ENCODE data around the gene TEX55.
"Not testable (repeated sequence)": the region's sequence is repeated elsewhere in the genome, so short reads cannot be mapped to it uniquely, and the experiment has no call there.

The TEX55 gene

DNA sequence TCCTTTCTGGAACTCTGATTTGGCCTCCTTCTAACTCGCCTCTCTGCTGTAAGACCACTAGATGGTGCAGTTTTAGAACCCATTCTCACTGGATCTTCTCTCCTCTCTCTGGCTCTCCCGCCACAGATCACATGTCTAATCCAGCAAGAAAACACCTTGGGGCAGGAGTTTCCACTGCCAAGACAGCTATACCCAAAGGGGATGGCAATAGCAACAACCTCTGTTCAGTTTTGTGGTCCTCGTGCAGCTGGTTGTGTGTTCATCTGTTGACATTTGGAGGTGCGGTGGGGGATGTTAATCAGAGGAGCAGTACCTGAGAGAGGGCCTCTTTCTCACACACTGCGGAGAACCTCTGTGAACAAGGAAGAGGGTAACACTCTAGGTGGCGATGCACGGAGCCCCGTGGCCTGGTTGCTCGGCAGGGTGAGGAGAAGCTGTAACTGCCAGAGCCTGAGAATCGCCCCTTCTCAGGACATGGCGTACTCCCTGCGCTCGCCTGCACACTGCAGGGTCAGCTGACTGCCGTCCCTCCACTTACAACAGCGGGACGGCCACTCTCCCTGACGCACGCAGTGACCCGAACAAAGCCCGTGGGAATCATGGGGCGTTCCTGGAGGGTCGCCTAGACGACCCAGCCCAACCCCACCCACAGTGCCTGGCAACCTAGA, at the start of gene TEX55:
TSS of gene TEX55 (plus strand) at position 666 of the 668 bp plus-strand sequence. CDS start 25 bp downstream, outside the sequence.
- peak; percentile 15 to 61 for DNase-seq

DNA sequence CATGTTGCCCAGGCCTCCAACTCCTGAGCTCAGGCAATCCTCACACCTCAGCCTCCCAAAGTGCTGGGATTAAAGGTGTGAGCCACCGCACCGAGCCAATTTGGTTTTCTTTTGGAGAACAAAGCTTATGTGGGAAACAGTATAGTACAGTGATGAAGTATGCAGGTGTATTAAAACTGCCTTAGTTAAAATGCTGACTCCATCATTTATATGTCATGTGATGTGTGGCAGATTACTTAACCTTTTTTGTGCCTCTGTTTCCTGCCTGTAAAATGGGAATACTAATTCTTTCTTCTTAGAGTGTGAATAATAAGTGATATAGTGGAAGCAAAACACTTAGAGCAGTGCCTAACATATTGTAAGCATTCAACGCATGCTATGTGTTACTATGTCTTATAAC, 48.0 kb upstream of the TEX55 start:
- DNase-seq = no peak

DNA sequence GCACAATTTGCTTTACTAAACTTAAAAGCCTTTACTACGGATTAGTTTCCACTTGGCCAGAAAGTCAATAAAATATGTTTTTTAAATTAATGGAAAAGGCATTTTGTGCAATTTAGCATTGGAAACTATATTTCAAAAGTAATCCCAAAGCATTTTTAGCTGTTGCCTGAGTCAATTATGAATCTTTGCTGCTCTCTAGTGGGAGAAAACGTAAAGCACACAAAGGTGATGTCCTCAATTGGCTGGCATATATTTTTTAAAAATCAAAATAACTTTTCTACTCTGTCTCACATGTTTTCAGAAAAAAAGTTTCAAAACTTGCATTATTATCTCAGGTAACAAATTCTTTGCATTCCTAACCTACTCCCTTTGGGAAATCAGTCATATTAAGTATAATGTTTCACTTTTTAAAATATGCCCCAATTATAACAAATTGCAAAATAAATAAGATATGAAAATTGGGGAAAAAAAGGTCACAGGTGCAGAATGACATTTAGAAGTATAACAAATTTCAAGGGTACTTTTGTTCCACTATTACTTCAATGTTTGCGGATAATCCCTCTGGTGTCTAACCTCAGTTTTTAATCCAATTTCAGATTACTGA, 47.2 kb upstream of the TEX55 start:
- DNase-seq = peak in 1 of 2 experiments; percentile 6

DNA sequence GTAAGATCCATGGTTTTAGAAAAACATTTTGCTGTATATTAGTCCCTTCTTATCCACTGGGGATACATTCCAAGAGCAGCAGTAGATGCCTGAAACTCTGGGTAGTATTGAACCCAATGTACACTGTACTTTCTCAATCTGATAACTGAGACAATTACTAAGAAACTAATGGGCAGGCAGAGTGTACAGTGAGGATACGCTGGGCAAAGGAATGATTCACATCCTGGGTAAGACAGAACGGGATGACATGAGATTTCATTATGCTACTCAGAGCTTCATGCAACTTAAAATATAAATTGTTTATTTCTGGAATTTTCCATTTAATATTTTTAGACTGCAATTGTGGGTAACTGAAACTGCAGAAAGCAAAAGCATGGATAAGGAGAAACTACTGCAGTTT, 46.2 kb upstream of the TEX55 start:
- no peak for DNase-seq

DNA sequence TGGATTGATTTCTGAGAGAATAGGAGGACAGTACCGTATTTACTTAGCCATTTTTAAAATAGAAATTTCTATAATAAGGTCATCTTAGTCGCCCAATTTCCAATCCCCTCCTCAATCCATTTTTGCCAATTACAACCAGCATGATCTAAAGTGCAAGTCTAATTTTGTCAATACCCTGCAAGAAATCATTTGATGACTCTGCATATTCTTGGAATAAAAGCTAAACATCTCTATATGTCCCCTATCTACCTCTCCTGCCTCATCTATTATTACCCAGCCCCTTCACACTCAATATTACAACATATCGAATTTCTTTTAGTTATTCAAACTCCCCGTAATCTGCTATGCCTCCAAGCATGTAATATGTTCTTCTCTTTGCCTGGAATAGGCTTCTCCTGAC, 41.9 kb upstream of the TEX55 start:
- no peak for DNase-seq

DNA sequence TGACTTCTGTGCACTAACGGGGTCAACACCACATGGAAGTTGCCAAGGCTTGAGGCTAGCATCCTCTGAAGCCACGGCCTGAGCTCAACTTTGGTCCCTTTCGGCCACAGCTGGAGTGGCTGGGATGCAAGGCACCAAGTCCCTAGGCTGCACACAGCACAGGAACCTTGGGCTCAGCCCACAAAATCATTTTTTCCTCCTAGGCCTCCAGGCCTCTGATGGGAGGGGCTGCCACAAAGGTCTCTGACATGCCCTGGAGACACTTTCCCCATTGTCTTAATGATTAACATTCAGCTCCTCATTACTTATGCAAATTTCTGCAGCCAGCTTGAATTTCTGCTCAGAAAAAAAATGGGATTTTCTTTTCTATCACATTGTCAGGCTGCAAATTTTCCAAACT, 27.6 kb upstream of the TEX55 start:
- DNase-seq = not testable (repeated sequence)

DNA sequence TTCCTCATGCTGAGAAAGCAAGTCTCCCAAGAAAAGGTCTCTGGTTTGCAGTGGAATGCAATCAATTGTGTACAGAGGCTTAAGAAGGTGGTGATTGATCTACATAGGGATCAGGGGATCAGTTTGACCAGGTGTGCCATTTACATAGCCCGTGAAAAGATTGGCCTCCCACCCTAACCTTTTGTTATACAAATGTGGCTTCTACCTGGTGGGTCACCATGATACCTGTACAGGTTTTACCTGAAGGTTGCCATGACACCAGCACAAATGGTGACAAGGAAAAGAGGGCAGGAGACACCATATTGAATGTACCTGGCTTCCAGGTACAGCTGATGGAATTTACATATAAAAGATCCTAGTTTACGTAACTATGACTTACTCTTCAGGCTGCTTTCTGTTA, 25.5 kb upstream of the TEX55 start:
- no peak for DNase-seq

DNA sequence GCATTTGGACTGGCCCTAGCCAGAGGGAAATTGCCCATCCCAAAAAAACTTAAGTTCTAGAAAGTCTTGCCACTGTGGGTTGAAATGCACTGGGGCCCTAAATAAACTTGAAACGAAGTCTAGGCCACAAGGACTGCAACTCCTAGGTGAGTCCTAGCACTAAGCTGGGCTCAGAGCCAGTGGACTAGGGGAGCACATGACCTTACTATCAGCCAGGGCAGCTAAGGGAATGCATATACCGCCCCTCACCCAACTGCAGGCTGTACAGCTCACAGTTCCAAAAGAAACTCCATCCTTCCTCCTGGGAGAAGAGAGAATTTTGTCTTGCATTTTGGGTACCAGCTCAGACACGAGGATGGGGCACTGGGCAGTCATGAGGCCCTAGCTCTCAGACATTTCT, 23.6 kb upstream of the TEX55 start:
- DNase-seq = no peak

DNA sequence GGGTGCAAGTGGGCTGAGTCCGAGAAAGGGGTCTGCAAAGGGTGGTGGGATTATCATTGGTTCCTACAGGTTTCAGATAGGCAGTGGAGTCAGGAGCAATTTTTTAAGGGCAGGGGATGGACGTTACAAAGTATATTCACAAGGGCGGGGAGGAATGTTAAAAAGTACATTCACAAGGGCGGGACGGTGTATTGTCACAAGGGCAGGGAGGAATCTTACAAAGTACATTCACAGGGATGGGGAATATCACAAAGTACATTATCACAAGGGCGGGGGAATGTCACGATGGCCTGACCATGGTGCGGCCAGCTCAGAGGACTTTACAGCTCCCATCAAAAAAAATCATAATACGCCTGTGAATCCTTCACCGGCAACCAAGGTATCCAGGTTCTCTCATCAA, 20.6 kb upstream of the TEX55 start:
- no peak for DNase-seq

DNA sequence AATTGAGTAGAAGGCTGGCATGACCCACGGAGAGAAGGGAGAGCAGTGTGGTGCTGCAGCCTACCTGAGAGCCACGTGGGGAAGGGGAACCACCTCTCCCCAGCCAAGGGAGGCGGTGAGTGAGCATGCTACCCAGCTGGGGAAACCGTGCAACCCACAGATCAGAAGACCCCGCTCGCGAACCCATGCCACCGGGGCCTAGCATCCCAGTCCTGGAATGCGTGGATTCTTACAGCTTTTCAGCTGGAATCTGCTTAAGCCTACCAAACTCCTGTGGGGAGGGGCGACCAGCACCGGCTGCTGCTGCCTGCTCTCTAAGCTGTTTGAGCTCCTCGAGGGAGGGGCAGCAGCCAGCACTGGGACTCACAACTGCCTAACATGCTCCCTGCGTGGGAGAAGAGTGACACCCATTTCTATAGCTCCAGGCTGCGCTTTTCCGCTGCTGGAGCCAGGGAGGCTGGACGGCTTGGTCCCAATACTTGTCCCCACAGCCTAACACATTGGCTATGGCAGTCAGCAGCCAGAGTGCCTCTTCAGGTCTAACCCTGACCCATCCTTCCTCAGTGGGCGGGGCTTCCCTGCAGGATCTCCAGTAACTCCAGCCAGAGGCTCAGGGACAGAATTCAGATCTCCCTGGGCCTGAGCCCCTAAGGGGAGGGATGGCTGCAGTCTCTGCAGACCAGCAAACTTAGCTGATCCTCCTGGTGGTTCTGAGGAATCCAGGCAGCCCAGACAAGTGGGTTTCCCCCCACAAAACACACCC, 20.0 kb upstream of the TEX55 start:
- DNase-seq = no peak

DNA sequence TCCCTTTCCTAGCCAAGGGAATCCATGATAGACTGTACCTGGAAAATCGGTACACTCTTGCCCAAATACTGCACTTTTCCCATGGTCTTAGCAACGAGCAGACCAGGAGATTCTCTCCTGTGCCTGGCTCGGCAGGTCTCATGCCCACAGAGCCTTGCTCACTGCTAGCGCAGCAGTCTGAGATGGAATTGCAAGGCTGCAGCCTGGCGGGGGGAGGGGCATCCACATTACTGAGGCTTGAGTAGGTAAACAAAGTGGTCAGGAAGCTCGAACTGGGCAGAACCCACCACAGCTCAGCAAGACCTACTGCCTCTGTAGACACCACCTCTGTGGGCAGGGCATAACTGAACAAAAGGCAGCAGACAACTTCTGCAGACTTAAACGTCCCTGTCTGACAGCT, 15.7 kb upstream of the TEX55 start:
- DNase-seq = not testable (repeated sequence)

DNA sequence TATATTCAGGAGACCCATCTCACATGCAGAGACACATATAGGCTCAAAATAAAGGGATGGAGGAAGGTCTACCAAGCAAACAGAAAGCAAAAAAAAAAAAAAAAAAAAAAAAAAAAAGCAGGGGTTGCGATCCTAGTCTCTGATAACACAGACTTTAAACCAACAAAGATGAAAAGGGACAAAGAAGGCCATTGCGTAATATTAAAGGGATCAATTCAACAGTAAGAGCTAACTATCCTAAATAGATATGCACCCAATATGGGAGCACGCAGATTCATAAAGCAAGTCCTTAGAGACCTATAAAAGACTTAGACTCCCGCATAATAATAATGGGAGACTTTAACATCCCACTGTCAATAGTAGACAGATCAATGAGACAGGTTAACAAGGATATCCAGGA, 13.7 kb upstream of the TEX55 start:
- DNase-seq = not testable (repeated sequence)

DNA sequence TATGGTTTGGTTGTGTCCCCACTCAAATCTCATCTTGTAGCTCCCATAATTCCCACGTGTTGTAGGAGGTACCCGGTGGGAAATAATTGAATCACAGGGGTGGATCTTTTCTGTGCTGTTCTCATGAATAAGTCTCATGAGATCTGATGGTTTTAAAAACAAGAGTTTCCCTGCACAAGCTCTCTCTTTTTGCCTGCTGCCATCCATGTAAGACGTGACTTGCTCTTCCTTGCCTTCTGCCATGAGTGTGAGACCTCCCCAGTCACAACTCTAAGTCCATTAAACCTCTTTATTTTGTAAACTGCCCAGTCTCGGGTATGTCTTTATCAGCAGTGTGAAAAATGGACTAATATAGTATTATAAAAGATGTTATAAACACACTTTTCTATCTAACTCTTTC, 6.6 kb upstream of the TEX55 start:
- DNase-seq = not testable (repeated sequence)

DNA sequence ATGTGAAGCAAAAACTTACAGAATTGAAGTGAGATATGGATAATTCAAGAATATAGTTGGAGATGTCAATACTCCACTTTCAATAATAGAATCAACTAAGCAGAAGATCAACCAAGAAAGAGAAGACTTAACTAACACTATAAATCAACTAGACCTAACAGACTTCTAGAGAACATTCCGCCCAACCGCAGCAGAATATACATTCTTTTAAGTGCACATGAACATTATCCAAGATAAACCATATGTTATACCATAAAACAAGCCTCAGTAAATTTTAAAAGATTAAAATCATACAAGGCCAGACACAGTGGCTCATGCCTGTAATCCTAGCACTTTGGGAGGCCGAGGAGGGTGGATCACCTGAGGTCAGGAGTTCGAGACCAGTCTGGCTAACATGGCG, 5.5 kb upstream of the TEX55 start:
- DNase-seq = no peak

DNA sequence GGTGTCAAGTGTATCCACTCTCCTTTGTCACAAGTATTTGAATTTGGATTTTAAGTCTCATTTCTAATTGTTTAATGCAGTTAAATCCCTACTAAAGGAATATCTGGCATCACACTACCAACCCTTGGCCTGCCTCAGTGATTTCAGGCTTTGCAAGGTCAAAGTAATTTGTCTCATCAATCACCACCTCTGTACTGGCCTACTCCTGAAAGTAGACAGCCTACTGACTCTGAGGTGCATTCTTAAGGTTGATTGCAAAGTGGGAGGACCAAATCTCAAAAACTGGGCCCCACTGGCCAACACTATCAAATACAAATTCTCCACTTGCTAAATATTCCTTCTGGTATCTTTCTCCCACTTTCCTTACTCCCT, 851 bp upstream of the TEX55 start:
- DNase-seq = no peak

DNA sequence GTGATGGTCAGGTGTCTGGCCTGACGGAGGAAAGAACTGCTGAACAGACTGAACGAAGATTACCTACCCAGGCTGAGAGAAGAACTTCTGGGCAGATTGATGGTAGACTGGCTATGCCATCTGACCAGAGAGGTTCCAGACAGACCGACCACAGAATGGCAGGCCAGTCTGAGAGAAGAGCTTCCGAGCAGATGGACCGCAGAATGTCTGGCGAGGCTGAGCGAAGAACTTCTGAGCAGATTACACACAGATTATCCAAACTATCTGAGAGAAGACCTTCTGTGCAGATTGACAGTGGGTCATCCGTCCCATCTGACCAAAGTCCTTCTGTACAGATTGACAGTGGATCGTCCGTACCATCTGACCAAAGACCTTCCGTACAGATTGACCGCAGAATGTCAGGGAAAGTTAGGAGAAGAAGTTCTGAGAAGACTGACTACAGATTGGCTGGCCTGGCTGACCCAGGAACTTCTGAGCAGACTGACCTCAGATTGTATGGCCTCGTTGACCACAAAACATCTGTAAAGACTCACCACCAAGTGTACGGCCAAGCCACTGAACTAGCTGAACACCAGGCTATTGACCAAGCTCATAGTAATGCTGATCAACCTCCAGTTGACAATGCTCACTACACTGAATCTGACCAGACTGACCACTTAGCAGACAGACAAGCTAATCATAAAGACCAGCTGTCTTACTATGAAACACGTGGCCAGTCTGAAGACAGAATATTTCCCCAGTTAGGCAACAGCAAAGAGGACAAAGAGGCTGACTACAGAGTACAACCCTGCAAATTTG, 812 bp downstream of the TEX55 start:
- no peak for DNase-seq

DNA sequence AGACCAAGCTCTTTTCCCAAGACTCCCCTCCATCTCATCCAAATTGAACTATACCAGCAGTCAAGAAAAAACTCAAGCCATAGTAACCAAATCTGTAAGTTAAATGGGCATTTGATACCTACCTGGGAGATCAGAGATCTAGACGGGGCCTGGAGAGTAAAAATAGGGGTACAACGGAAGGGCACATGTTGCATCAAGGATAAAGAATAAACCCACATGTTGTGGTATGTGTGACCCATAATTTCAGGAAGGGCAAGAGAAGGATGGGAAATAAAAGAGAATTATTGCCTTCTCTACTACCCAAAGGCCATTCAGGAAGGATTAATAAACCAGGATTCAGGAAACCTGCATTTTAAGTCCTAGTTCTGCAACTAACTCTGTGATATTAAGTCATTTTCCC, 1.5 kb downstream of the TEX55 start:
- DNase-seq = no peak

DNA sequence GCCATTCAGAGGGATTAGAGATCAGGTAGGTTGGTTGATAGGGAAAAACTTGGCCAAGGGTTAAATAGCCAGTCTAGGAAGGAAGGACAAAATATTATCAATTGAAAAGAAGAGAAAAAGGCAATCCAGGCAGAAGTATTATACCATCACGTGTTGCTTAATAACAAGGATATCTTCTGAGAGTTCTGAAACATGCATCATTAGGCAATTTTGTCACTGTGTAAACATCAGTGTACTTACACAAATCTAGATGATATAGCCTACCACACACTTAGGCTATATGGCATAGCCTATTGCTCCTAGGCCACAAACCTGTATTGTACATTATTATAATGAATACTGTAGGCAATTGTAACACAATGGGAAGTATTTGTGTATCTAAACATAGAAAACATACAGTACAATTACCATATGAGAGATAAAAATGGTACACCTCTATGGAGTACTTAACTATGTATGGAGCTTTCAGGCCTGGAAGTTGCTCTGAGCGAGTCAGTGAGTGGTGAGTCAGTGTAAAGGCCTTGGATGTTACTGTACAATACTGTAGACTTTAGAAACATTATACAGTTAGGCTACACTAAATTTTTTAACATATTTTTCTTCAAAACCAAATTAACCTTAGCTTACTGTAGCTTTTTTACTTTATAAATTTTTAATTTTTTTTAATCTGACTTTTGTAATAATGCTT, 2.7 kb downstream of the TEX55 start:
- DNase-seq = no peak

DNA sequence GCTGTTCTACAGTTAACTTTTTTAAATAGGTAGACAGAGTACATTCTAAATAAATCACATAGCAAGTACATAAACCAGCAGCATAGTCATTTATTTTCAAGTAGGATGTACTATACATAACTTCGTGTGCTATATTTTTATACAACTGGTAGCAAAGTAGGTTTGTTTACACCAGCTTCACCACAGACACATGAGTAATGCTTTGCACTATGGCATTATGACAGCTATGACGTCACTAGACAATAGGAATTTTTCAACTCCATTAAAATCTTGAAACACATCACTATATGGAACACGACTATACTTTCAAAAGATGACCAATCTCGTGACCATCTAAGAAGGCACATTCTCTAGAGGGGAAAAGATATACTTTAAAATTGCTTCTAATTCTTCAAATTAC, 3.5 kb downstream of the TEX55 start:
- DNase-seq = no peak

DNA sequence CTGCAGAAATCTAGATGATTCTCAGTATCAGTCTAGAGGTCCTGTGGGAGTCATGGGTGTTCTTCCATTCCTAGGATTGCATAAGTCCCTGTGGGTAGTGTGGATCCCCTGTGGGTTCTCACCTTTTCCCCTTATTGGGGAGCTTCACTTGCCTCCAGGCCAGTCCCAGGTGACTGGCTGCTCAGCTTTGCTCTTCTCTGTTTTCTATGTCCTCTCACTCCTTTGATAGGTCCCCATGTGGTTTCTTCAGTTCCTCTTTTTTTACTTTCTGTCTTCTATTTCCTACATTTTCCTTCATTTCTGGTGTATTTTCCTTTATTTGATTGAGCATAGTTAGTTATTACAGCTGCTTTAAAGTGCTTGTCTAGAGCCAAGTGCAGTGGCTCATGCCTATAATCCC, 10.9 kb downstream of the TEX55 start:
- DNase-seq = no peak

DNA sequence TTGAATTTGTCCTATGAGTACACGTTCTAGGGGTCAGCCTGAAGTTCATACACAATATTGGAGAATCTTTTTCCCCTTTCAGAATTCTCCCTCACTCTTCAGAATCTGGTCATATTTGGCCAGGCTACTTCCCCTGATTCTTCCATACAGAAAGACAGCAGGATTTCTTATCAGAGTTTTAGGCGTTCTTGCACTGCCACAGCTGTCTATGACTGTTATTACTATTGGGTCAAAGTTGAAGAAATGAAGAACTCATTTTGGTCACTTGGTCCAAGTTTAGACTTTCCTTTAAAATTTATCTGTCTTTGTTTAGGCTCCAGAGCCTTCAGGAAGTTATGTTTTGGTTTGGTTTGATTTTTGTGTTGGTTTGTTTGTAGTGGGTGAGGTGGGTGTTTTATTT, 12.0 kb downstream of the TEX55 start:
- no peak for DNase-seq

DNA sequence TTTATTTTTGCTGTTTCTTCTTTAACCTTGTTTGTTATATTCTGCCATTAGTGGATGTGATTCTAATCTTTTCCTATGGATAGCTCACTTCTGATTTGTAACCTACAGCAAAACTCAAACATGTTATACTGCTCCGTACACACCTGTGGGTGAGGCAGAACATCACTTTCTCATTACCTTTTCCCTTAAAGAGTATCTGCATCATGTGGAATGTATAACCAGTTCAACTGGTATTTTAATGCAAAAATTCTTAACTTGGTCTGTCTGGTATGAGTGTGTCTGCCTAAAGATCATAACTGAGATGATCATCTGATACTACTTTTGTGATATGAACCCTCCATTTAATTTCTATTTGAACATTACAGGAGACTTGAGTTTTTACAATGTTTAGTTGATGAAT, 14.4 kb downstream of the TEX55 start:
- DNase-seq = no peak

DNA sequence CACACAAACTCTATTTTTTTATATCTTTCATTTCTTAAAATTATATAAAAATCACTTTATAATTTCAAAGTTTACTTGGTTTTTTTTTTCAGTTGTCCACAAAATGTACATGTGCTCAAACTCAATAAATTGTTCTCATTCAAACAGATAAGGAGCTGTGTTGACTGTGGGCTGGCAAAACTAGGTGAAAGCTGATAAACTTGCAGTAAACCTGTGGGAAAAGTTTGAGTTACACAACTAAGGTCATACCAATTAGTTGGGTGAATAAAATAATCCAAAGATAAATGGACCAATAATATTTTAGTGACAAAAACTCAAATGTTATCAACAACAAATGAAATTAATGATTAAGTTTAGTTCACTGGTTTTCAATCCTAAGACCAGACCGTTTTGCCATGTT, 14.8 kb downstream of the TEX55 start:
- DNase-seq = no peak
